Lower leg skin (tissue), 4 donors: ENCODE measurements around the gene TEPSIN. TPM values are rescaled to one million over a fixed set of nuclear protein-coding genes. Genes with fewer than 3 reads are reported as not detected.

Experiments used
- DNase-seq, 2 donors: peaks; one replicate each; pipeline ENCODE4 v3.0.0-alpha.2; 2019; ENCODE audit warnings: low spot score in 2 of 2
- H3K4me3 ChIP-seq: fragments of 200-600 bp; sonication (generic); 2 replicates; pipeline ENCODE4 v1.5.1; 2017; ENCODE audit warnings: mild to moderate bottlenecking, low read depth; ENCODE audit not compliant: poor library complexity, severe bottlenecking
- CTCF ChIP-seq, 3 donors: fragments of 450-650 bp; IDR thresholded peaks; one replicate each; pipeline ENCODE4 v1.5.1; 2016; ENCODE audit warnings: antibody characterized with exemption in 3 of 3, mild to moderate bottlenecking in 3 of 3, moderate library complexity in 2 of 3
- POLR2A ChIP-seq, 2 donors: fragments of 450-650 bp; IDR thresholded peaks; one replicate each; pipeline ENCODE4 v1.6.1; 2016 to 2017; ENCODE audit warnings: antibody characterized with exemption in 2 of 2, mild to moderate bottlenecking in 1 of 2, moderate library complexity in 1 of 2
- WGBS, 2 donors: methylation state at CpG; one replicate each; pipeline ENCODE4 v1.1.5; 2018; 5-methylcytosine and 5-hydroxymethylcytosine counted together
- intact Hi-C: fragments of 100-400 bp; cut with DNase I; formaldehyde crosslinking; loops from one replicate; pipeline ENCODE4 v1.15.0; 2023; ENCODE audit warnings: low total_unique reads
- total RNA-seq, 4 donors: library from RNA; depleted of rRNA; stranded (reverse); fragments of >200 nt; gene quantifications; one replicate each; pipeline ENCODE4 v1.1.0, GENCODE V29; 2016

Gene TEPSIN
- total RNA-seq, 4 donors from 2014 or later, result 40.7 to 104 (median 62.6) TPM

GRCh38 chr17:81232616-81233241 lies 6.1 kb downstream of the TEPSIN start:
- WGBS, 2 donors, result 87 to 92% methylated on average over 14 to 19 of the region's 19 CpGs
- no peak for TF ChIP-seq CTCF (IDR thresholded peaks at IDR 0.05)
- TF ChIP-seq POLR2A (IDR thresholded peaks at IDR 0.05), result no peak
- DNase-seq, result no peak
- H3K4me3 ChIP-seq, result no peak overlapping the region
- intact Hi-C loops, result loop anchor here (10.0 kb wide), 1 partner anchor 208 kb away; no protein-coding TSS in a partner anchor

- TF ChIP-seq CTCF (IDR thresholded peaks at IDR 0.05) (no peak), POLR2A (IDR thresholded peaks at IDR 0.05) (no peak)
- WGBS, 2 donors, result 91 to 94% methylated on average over 17 to 33 of the region's 43 CpGs
- intact Hi-C loops, result loop anchor here (10.0 kb wide), 1 partner anchor 207 kb away; no protein-coding TSS in a partner anchor
- no peak overlapping the region for H3K4me3 ChIP-seq
- DNase-seq, result no peak
These were observed 6.9 kb downstream of the TEPSIN start for GRCh38 chr17:81231766-81232581.

GRCh38 chr17:81231121-81231645 lies 7.7 kb downstream of the TEPSIN start:
- WGBS, 2 donors, result 84 to 89% methylated on average over 31 of the region's 31 CpGs
- no peak for TF ChIP-seq CTCF (IDR thresholded peaks at IDR 0.05)
- TF ChIP-seq POLR2A (IDR thresholded peaks at IDR 0.05), result no peak
- H3K4me3 ChIP-seq, result no peak overlapping the region
- intact Hi-C loops, result loop anchor here (10.0 kb wide), 1 partner anchor 206 kb away; no protein-coding TSS in a partner anchor
- no peak for DNase-seq

- 89 to 95% methylated on average over 18 to 26 of the region's 26 CpGs for WGBS, 2 donors
- TF ChIP-seq POLR2A (IDR thresholded peaks at IDR 0.05) (no peak), CTCF (IDR thresholded peaks at IDR 0.05) (no peak)
- intact Hi-C loops, result loop anchor here (10.0 kb wide), 1 partner anchor 205 kb away; no protein-coding TSS in a partner anchor
These were observed 8.6 kb downstream of the TEPSIN start for GRCh38 chr17:81230043-81230820.

GRCh38 chr17:81229666-81229920 lies 9.3 kb downstream of the TEPSIN start:
- 93% methylated on average over 14 of the region's 14 CpGs for WGBS, 2 donors
- intact Hi-C loops, result no loop called here

More at GRCh38 chr17:81230043-81230820, 8.6 kb downstream of the TEPSIN start:
- DNase-seq, result no peak
- H3K4me3 ChIP-seq, result no peak overlapping the region

More at GRCh38 chr17:81229666-81229920, 9.3 kb downstream of the TEPSIN start:
- H3K4me3 ChIP-seq, result no peak overlapping the region
- DNase-seq, result no peak
- TF ChIP-seq CTCF (IDR thresholded peaks at IDR 0.05) (no peak), POLR2A (IDR thresholded peaks at IDR 0.05) (no peak)
